ENCODE measurements around the gene SH3D21.

GRCh38 chr1:36323636-36324352, 17.6 kb downstream of the SH3D21 start, which contains the start of gene EVA1B:
- TF ChIP-seq, protein P1, sequence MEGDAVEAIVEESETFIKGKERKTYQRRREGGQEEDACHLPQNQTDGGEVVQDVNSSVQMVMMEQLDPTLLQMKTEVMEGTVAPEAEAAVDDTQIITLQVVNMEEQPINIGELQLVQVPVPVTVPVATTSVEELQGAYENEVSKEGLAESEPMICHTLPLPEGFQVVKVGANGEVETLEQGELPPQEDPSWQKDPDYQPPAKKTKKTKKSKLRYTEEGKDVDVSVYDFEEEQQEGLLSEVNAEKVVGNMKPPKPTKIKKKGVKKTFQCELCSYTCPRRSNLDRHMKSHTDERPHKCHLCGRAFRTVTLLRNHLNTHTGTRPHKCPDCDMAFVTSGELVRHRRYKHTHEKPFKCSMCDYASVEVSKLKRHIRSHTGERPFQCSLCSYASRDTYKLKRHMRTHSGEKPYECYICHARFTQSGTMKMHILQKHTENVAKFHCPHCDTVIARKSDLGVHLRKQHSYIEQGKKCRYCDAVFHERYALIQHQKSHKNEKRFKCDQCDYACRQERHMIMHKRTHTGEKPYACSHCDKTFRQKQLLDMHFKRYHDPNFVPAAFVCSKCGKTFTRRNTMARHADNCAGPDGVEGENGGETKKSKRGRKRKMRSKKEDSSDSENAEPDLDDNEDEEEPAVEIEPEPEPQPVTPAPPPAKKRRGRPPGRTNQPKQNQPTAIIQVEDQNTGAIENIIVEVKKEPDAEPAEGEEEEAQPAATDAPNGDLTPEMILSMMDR (conservative IDR thresholded peaks at IDR 0.05; ENCODE audit: low read length): no peak
- TF ChIP-seq EZH2phosphoT487 (IDR thresholded peaks at IDR 0.05; ENCODE audit: borderline replicate concordance): no peak
